Glutamatergic neuron (in vitro differentiated cells): ENCODE data around the gene MLF2. TPM values are rescaled to one million over a fixed set of nuclear protein-coding genes. Genes with fewer than 3 reads are reported as not detected.

Experiments used
- DNase-seq: peaks from one replicate; pipeline ENCODE4 v3.0.0; 2022
- H3K27ac Mint-ChIP-seq: one replicate; pipeline ENCODE4 v1.8.0; 2020; ENCODE audit warnings: mild to moderate bottlenecking, mixed read lengths, inconsistent platforms; ENCODE audit not compliant: unreplicated experiment
- H3K27me3 Mint-ChIP-seq: one replicate; pipeline ENCODE4 v1.8.0; 2020; ENCODE audit warnings: mild to moderate bottlenecking, moderate library complexity, mixed read lengths, inconsistent platforms; ENCODE audit not compliant: unreplicated experiment
- H3K36me3 Mint-ChIP-seq: one replicate; pipeline ENCODE4 v1.8.0; 2020; ENCODE audit warnings: mild to moderate bottlenecking, mixed read lengths, inconsistent platforms; ENCODE audit not compliant: unreplicated experiment
- H3K4me1 Mint-ChIP-seq: one replicate; pipeline ENCODE4 v1.8.0; 2020; ENCODE audit warnings: mild to moderate bottlenecking, low read depth, mixed read lengths, inconsistent platforms; ENCODE audit not compliant: unreplicated experiment
- H3K4me3 Mint-ChIP-seq: one replicate; pipeline ENCODE4 v1.8.0; 2020; ENCODE audit warnings: mild to moderate bottlenecking, mixed read lengths, inconsistent platforms; ENCODE audit not compliant: unreplicated experiment
- H3K9me3 Mint-ChIP-seq: one replicate; pipeline ENCODE4 v1.8.0; 2020; ENCODE audit warnings: mild to moderate bottlenecking, moderate library complexity, mixed read lengths, inconsistent platforms; ENCODE audit not compliant: unreplicated experiment
- total RNA-seq: library from RNA; stranded (reverse); fragmentation: NEBNext Ultra II Directional; extraction: Animal tissue kit (Norgen Biotek cat#: 25700); gene quantifications from one replicate; pipeline ENCODE4 v1.2.1, GENCODE V29; 2021; ENCODE audit not compliant: unreplicated experiment
- TF ChIP-seq, protein P1 (sequence below): fragments of 200-600 bp; sonication (generic); IDR thresholded peaks from one replicate; pipeline ENCODE4 v1.5.0; 2021; ENCODE audit not compliant: partially characterized antibody, unreplicated experiment

The MLF2 gene
- total RNA-seq, 1 donor from 2014 or later: 228 TPM

DNA sequence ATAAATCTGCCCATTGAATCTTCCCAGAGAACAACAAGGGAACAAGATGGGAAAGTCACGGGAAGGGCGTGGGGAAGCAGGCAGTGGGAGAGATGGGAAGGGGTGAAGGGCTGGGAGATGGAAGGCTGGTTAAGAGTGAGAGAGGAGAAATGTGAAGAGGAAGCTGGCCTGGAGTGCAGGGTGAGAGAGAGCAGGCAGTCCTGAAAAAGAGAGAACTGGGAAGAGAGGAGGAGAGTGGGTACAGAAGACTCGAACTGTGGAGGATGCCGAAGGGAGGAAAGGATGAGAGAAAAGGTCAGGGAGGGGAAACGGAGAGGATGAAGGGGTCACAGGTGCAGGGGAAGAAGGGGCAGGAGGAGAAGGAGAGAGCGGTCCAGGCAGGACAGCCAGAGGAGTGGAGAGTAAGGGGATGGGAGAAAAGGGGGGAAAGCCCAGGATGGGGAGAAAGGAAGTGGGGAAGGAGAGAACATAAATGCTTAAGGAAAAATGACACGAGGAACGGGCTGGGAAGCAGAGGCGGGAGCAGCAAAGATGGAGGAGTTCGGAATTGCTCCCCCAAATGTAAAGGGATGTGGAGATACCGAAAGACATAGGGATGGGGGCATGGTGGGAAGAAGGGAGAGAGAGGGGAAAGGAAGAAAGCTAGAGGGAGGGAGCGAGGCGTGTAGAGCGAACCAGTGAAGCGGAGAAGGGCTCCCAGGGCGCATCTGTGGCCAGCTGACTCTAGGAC is 53.5 kb downstream of the MLF2 start:
- peak overlapping the region; percentile 98 for H3K4me3 Mint-ChIP-seq
- H3K9me3 Mint-ChIP-seq: peaks cover 42% of the 10 kb centered on the region
- H3K36me3 Mint-ChIP-seq: peaks cover 8% of the 10 kb centered on the region
- DNase-seq: no peak
- H3K4me1 Mint-ChIP-seq: peaks cover 26% of the 10 kb centered on the region
- H3K27ac Mint-ChIP-seq: peak overlapping the region; percentile 98
- H3K27me3 Mint-ChIP-seq: peaks cover 32% of the 10 kb centered on the region
- TF ChIP-seq, protein P1, sequence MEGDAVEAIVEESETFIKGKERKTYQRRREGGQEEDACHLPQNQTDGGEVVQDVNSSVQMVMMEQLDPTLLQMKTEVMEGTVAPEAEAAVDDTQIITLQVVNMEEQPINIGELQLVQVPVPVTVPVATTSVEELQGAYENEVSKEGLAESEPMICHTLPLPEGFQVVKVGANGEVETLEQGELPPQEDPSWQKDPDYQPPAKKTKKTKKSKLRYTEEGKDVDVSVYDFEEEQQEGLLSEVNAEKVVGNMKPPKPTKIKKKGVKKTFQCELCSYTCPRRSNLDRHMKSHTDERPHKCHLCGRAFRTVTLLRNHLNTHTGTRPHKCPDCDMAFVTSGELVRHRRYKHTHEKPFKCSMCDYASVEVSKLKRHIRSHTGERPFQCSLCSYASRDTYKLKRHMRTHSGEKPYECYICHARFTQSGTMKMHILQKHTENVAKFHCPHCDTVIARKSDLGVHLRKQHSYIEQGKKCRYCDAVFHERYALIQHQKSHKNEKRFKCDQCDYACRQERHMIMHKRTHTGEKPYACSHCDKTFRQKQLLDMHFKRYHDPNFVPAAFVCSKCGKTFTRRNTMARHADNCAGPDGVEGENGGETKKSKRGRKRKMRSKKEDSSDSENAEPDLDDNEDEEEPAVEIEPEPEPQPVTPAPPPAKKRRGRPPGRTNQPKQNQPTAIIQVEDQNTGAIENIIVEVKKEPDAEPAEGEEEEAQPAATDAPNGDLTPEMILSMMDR: no peak

DNA sequence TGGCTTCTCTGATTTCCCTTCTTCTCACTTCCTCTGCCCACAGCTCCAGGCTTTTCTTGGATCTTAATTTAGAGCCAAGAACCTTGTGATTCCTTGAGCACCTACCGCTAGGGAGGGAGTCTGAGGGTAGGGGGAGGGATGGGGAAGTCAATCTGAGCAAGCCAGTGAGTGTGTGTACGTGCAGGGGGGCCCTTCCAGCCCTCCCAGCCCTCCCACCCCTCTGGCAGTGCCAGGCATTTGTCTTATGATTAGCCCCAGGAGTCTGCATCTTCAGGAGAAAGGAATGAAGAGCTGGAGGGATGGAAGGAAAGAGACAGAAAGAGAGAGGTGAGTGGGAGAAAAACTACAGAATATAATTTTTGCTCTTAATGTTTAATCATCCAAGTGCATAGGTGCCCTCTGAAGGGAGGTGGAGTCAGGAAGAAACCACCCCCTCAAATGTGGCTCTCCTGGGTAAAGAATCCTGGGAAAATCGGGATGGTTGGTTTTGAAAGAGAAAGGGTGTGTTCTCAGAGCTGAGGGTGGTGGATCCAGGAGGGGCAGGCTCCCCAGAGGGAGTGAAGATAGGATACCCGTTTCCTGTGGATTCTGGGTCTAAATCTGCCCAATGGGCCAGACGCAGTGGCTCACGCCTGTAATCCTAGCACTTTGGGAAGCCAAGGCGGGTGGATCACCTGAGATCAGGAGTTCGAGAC is 54.4 kb downstream of the MLF2 start:
- no peak for DNase-seq
- Mint-ChIP-seq H3K27me3 (peaks cover 33% of the 10 kb centered on the region), H3K27ac (peak overlapping the region; percentile 72), H3K4me1 (peaks cover 20% of the 10 kb centered on the region), H3K9me3 (peaks cover 43% of the 10 kb centered on the region), H3K36me3 (peaks cover 8% of the 10 kb centered on the region), H3K4me3 (peak overlapping the region; percentile 98)
- TF ChIP-seq, protein P1: no peak

Other genes starting within 250 kb of the MLF2 start
- gene GAPDH, start 218.6 kb downstream of the MLF2 start, total RNA-seq: 2,124 TPM
- 50.3 TPM for gene IFFO1, start 197.1 kb downstream of the MLF2 start, total RNA-seq
- 53.5 TPM for gene NOP2, start 184.8 kb downstream of the MLF2 start, total RNA-seq
- 957 TPM for gene CHD4, start 145.8 kb downstream of the MLF2 start, total RNA-seq
- not detected for gene LPAR5, start 117.2 kb downstream of the MLF2 start, total RNA-seq
- 2.5 TPM for gene ACRBP, start 105.7 kb downstream of the MLF2 start, total RNA-seq
- gene ING4, start 90.0 kb downstream of the MLF2 start, total RNA-seq: 76.9 TPM
- gene ZNF384, start 63.8 kb downstream of the MLF2 start, total RNA-seq: 83.2 TPM
- 48.8 TPM for gene PIANP, start 52.3 kb downstream of the MLF2 start, total RNA-seq
- 25.9 TPM for gene COPS7A, start 29.1 kb downstream of the MLF2 start, total RNA-seq
- gene PTMS, start 13.2 kb upstream of the MLF2 start, total RNA-seq: 966 TPM
- gene LAG3, start 19.4 kb upstream of the MLF2 start, total RNA-seq: 7.3 TPM
- gene CD4, start 36.4 kb upstream of the MLF2 start, total RNA-seq: 0.17 TPM
- 145 TPM for gene GPR162, start 68.7 kb upstream of the MLF2 start, total RNA-seq
- gene P3H3, start 75.3 kb upstream of the MLF2 start, total RNA-seq: 58.4 TPM
- 45.7 TPM for gene GNB3, start 87.8 kb upstream of the MLF2 start, total RNA-seq
- 5.2 TPM for gene CDCA3, start 98.1 kb upstream of the MLF2 start, total RNA-seq
- gene USP5, start 99.0 kb upstream of the MLF2 start, total RNA-seq: 141 TPM
- gene TPI1, start 114.4 kb upstream of the MLF2 start, total RNA-seq: 663 TPM
- 4.3 TPM for gene SPSB2, start 120.2 kb upstream of the MLF2 start, total RNA-seq
- 2.6 TPM for gene LRRC23, start 151.7 kb upstream of the MLF2 start, total RNA-seq
- gene ENO2, start 161.4 kb upstream of the MLF2 start, total RNA-seq: 182 TPM
- gene ATN1, start 174.8 kb upstream of the MLF2 start, total RNA-seq: 94.6 TPM
- not detected for gene RNU7-1, start 190.7 kb upstream of the MLF2 start, total RNA-seq
- gene C12orf57, start 190.9 kb upstream of the MLF2 start, total RNA-seq: 184 TPM
- 3.8 TPM for gene PTPN6, start 198.2 kb upstream of the MLF2 start, total RNA-seq
- 200 TPM for gene PHB2, start 217.5 kb upstream of the MLF2 start, total RNA-seq
- gene EMG1, start 217.8 kb upstream of the MLF2 start, total RNA-seq: 24.2 TPM